Astrocyte (in vitro differentiated cells and primary cell): ENCODE measurements around the gene EML6. TPM values are rescaled to one million over a fixed set of nuclear protein-coding genes. Genes with fewer than 3 reads are reported as not detected.
"Not testable (repeated sequence)": the region's sequence is repeated elsewhere in the genome, so short reads cannot be mapped to it uniquely, and the experiment has no call there.

ENCODE experiments used
- DNase-seq: peaks from one replicate; pipeline ENCODE4 v3.0.0-alpha.2; 2010; ENCODE audit warnings: low read depth
- FAIRE-seq: peaks from 2 replicates; lab custom pipeline; 2011; peaks lifted over from hg19 to GRCh38; lab: Jason Lieb, UNC
- H2AFZ ChIP-seq: 2 replicates; pipeline ENCODE4 v1.6.0; 2012; ENCODE audit warnings: low read depth, low read length, inconsistent platforms
- H3K27ac ChIP-seq: 2 replicates; pipeline ENCODE4 v1.5.1; 2011; ENCODE audit warnings: low read depth, low read length, inconsistent platforms
- H3K27me3 ChIP-seq: 2 replicates; pipeline ENCODE4 v1.6.0; 2011; ENCODE audit warnings: low read length, inconsistent platforms; ENCODE audit not compliant: insufficient read depth
- H3K36me3 ChIP-seq: 2 replicates; pipeline ENCODE4 v1.5.1; 2011; ENCODE audit warnings: low read length, inconsistent platforms; ENCODE audit not compliant: insufficient read depth
- H3K4me1 ChIP-seq: 2 replicates; pipeline ENCODE4 v1.5.1; 2011; ENCODE audit warnings: low read length, inconsistent platforms; ENCODE audit not compliant: insufficient read depth
- H3K4me2 ChIP-seq: 2 replicates; pipeline ENCODE4 v1.6.0; 2012; ENCODE audit warnings: low read length, inconsistent platforms
- H3K4me3 ChIP-seq: 2 replicates; pipeline ENCODE4 v1.5.1; 2011; ENCODE audit warnings: low read depth, mild to moderate bottlenecking, low read length, inconsistent platforms; ENCODE audit not compliant: insufficient read depth
- H3K79me2 ChIP-seq: 2 replicates; pipeline ENCODE4 v1.6.0; 2012; ENCODE audit warnings: mild to moderate bottlenecking, low read length, inconsistent platforms; ENCODE audit not compliant: insufficient read depth
- H3K9ac ChIP-seq: 2 replicates; pipeline ENCODE4 v1.6.0; 2012; ENCODE audit warnings: mild to moderate bottlenecking, low read length, inconsistent platforms
- H3K9me3 ChIP-seq: 2 replicates; pipeline ENCODE4 v1.5.1; 2012; ENCODE audit warnings: low read depth, mild to moderate bottlenecking, low read length, inconsistent platforms; ENCODE audit not compliant: insufficient read depth
- H4K20me1 ChIP-seq: 2 replicates; pipeline ENCODE4 v1.6.0; 2012; ENCODE audit warnings: low read length, inconsistent platforms; ENCODE audit not compliant: insufficient read depth
- H3K27ac Mint-ChIP-seq: one replicate; pipeline ENCODE4 v1.8.0; 2021; ENCODE audit warnings: mild to moderate bottlenecking, mixed read lengths; ENCODE audit not compliant: unreplicated experiment
- H3K27me3 Mint-ChIP-seq: one replicate; pipeline ENCODE4 v1.8.0; 2021; ENCODE audit warnings: low read depth, mixed read lengths; ENCODE audit not compliant: unreplicated experiment
- H3K36me3 Mint-ChIP-seq: one replicate; pipeline ENCODE4 v1.8.0; 2021; ENCODE audit warnings: low read depth, mixed read lengths; ENCODE audit not compliant: unreplicated experiment
- H3K4me1 Mint-ChIP-seq: one replicate; pipeline ENCODE4 v1.8.0; 2021; ENCODE audit warnings: low read depth, mixed read lengths; ENCODE audit not compliant: unreplicated experiment
- H3K4me3 Mint-ChIP-seq: one replicate; pipeline ENCODE4 v1.8.0; 2021; ENCODE audit warnings: mild to moderate bottlenecking, moderate library complexity, mixed read lengths; ENCODE audit not compliant: unreplicated experiment
- H3K9me3 Mint-ChIP-seq: one replicate; pipeline ENCODE4 v1.8.0; 2021; ENCODE audit warnings: mild to moderate bottlenecking, mixed read lengths; ENCODE audit not compliant: unreplicated experiment
- CTCF ChIP-seq: IDR thresholded peaks from 2 replicates; pipeline ENCODE4 v1.5.1; 2011; ENCODE audit warnings: low read depth, mild to moderate bottlenecking, inconsistent platforms, low read length, moderate library complexity; ENCODE audit not compliant: insufficient read depth
- EZH2 ChIP-seq: IDR thresholded peaks from 2 replicates; pipeline ENCODE4 v1.6.1; 2012; ENCODE audit warnings: mild to moderate bottlenecking, low read length, inconsistent platforms; ENCODE audit not compliant: insufficient read depth
- total RNA-seq: library from RNA; stranded (reverse); gene quantifications from 2 replicates; pipeline ENCODE4 v1.2.1, GENCODE V29; 2021

The EML6 gene
- total RNA-seq, 1 donor from 2014 or later: 0.23 TPM

DNA sequence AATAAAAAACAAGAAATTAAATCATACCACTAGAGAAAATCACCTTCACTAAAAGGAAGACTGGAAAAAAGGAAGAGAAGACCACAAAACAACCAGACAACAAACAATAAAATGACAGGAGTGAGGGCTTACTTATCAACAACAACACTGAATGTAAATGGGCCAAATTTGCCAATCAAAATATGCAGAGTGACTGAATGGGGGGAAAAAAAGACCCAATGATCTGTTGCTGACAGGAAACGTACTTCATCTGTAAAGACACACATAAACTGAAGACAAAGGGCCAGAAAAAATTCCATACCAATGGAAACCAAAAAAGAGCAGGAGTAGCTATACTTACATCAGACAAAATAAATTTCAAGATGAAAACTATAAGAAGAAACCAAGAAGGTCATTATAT is 25.5 kb upstream of the EML6 start:
- no peak overlapping the region for H2AFZ ChIP-seq
- Mint-ChIP-seq H3K27me3 (no peaks in the 10 kb centered on the region), H3K9me3 (peaks cover 3% of the 10 kb centered on the region), H3K4me1 (no peaks in the 10 kb centered on the region), H3K4me3 (no peak overlapping the region), H3K36me3 (no peaks in the 10 kb centered on the region), H3K27ac (no peak overlapping the region)
- no peaks in the 10 kb centered on the region for H4K20me1 ChIP-seq
- no peak for TF ChIP-seq EZH2
- TF ChIP-seq CTCF: no peak
- no peaks in the 10 kb centered on the region for H3K79me2 ChIP-seq
- no peaks in the 10 kb centered on the region for H3K9me3 ChIP-seq
- DNase-seq (no peak), FAIRE-seq (no peak)
- H3K4me2 ChIP-seq: no peak overlapping the region
- H3K4me3 ChIP-seq: no peak overlapping the region
- no peak overlapping the region for H3K9ac ChIP-seq
- H3K27me3 ChIP-seq: no peaks in the 10 kb centered on the region
- no peak overlapping the region for H3K27ac ChIP-seq
- no peaks in the 10 kb centered on the region for H3K36me3 ChIP-seq
- H3K4me1 ChIP-seq: no peaks in the 10 kb centered on the region

DNA sequence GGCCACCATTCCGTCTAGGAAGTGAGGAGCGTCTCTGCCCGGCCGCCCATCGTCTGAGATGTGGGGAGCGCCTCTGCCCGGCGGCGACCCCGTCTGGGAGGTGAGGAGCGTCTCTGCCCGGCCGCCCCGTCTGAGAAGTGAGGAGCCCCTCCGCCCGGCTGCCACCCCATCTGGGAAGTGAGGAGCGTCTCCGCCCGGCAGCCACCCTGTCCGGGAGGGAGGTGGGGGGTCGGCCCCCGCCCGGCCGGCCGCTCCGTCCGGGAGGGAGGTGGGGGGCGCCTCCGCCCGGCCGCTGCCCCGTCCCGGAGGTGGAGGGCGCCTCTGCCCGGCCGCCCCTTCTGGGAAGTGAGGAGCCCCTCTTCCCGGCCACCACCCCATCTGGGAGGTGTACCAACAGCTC is 24.5 kb upstream of the EML6 start:
- not testable (repeated sequence) for H3K36me3 Mint-ChIP-seq, H4K20me1 ChIP-seq, H3K27me3 Mint-ChIP-seq, FAIRE-seq, H3K79me2 ChIP-seq, H3K9me3 Mint-ChIP-seq, DNase-seq, H3K4me2 ChIP-seq, H3K27me3 ChIP-seq, H3K4me1 Mint-ChIP-seq, H3K4me3 ChIP-seq, H3K36me3 ChIP-seq, H3K9ac ChIP-seq, H3K4me1 ChIP-seq, H3K27ac ChIP-seq, H3K9me3 ChIP-seq, H3K4me3 Mint-ChIP-seq, H2AFZ ChIP-seq, H3K27ac Mint-ChIP-seq

- Mint-ChIP-seq H3K27ac (no peak overlapping the region), H3K36me3 (no peaks in the 10 kb centered on the region), H3K4me1 (no peaks in the 10 kb centered on the region), H3K4me3 (no peak overlapping the region), H3K27me3 (no peaks in the 10 kb centered on the region), H3K9me3 (peaks cover 3% of the 10 kb centered on the region)
- Histone ChIP-seq H3K4me1 (no peaks in the 10 kb centered on the region), H2AFZ (no peak overlapping the region), H3K27ac (no peak overlapping the region), H3K27me3 (no peaks in the 10 kb centered on the region), H3K4me2 (no peak overlapping the region), H3K9ac (no peak overlapping the region), H3K36me3 (no peaks in the 10 kb centered on the region), H3K79me2 (no peaks in the 10 kb centered on the region), H3K4me3 (no peak overlapping the region), H3K9me3 (no peaks in the 10 kb centered on the region), H4K20me1 (no peaks in the 10 kb centered on the region)
- DNase-seq (no peak), FAIRE-seq (no peak)
- TF ChIP-seq CTCF: no peak
- no peak for TF ChIP-seq EZH2
Measured at GRCh38 chr2:54699665-54700064, 23.8 kb upstream of the EML6 start.
